Common myeloid progenitor, CD34-positive (primary cell): ENCODE data around the gene GPR161.

Experiments
- CTCF ChIA-PET: fragments of 350-600 bp; sonication (Branson Sonifier 250); formaldehyde crosslinking; loops from one replicate; lab custom pipeline; 2021; ENCODE audit warnings: antibody characterized with exemption; lab: Charles Lee
- POLR2A ChIA-PET: fragments of 350-600 bp; sonication (Branson Sonifier 250); formaldehyde crosslinking; loops from one replicate; lab custom pipeline; 2021; ENCODE audit warnings: antibody characterized with exemption; lab: Charles Lee
- DNase-seq, 3 donors: peaks; one replicate each; pipeline versions ENCODE4 v3.0.0 to v3.0.0-alpha.2; 2013
- H3K27ac ChIP-seq, 2 experiments: 1 replicate in 1 of 2; 2 replicates in 1 of 2; pipeline ENCODE4 v1.7.0; 2013; ENCODE audit warnings: inconsistent platforms in 2 of 2, low read length in 2 of 2, mild to moderate bottlenecking in 2 of 2, low read depth in 1 of 2, moderate library complexity in 1 of 2; ENCODE audit not compliant: severe bottlenecking in 2 of 2, insufficient read depth in 1 of 2, poor library complexity in 1 of 2
- H3K27me3 ChIP-seq, 5 experiments: replicated peaks in 2 of 5; 1 replicate in 3 of 5; 2 replicates in 2 of 5; pipeline versions ENCODE4 v1.6.1 to v1.7.0; 2013; ENCODE audit warnings: low read length in 4 of 5, mild to moderate bottlenecking in 2 of 5, moderate library complexity in 2 of 5, inconsistent platforms in 1 of 5; ENCODE audit not compliant: insufficient read depth in 5 of 5, control insufficient read depth in 4 of 5
- H3K36me3 ChIP-seq, 4 experiments: 1 replicate in 2 of 4; 2 replicates in 2 of 4; pipeline versions ENCODE4 v1.6.1 to v1.7.0; 2013; ENCODE audit warnings: low read length in 3 of 4, control low read depth in 1 of 4, mild to moderate bottlenecking in 1 of 4; ENCODE audit not compliant: control insufficient read depth in 4 of 4, insufficient read depth in 4 of 4
- H3K4me1 ChIP-seq, 4 experiments: 1 replicate in 3 of 4; 2 replicates in 1 of 4; pipeline versions ENCODE4 v1.6.1 to v1.7.1; 2013; ENCODE audit warnings: low read length in 3 of 4, mild to moderate bottlenecking in 3 of 4, control low read depth in 1 of 4, inconsistent platforms in 1 of 4, moderate library complexity in 1 of 4; ENCODE audit not compliant: control insufficient read depth in 4 of 4, insufficient read depth in 4 of 4; ENCODE audit errors: control extremely low read depth in 1 of 4
- H3K4me3 ChIP-seq, 7 experiments: 1 replicate in 4 of 7; 2 replicates in 3 of 7; pipeline versions ENCODE4 v1.5.1 to v1.7.0; 2013; ENCODE audit warnings: mild to moderate bottlenecking in 7 of 7, low read length in 6 of 7, moderate library complexity in 6 of 7, inconsistent platforms in 2 of 7, low read depth in 2 of 7, control low read depth in 1 of 7; ENCODE audit not compliant: insufficient read depth in 4 of 7, control insufficient read depth in 1 of 7; ENCODE audit errors: extremely low read depth in 1 of 7
- H3K9me3 ChIP-seq, 5 experiments: 1 replicate in 4 of 5; 2 replicates in 1 of 5; pipeline versions ENCODE4 v1.6.1 to v1.7.1; 2013; ENCODE audit warnings: low read length in 4 of 5, mild to moderate bottlenecking in 2 of 5, inconsistent platforms in 1 of 5, low read depth in 1 of 5, moderate library complexity in 1 of 5; ENCODE audit not compliant: control insufficient read depth in 4 of 5, insufficient read depth in 2 of 5; ENCODE audit errors: control extremely low read depth in 1 of 5
- WGBS: methylation state at CpG from one replicate; pipeline ENCODE4 v1.1.5; 2013; ENCODE audit not compliant: insufficient coverage; 5-methylcytosine and 5-hydroxymethylcytosine counted together

Gene GPR161

GRCh38 chr1:168089979-168090337 lies 46.8 kb downstream of the GPR161 start:
- no peak for DNase-seq
- WGBS, result no CpG with 5 or more reads among the region's 2 CpGs
- ChIA-PET POLR2A (no interaction called here), CTCF (interaction anchor here (1.3 to 3.5 kb wide), 2 partner anchors 7 to 12 kb away, joined by 4 to 15 read pairs; no protein-coding TSS in a partner anchor)
- Histone ChIP-seq H3K4me3 (no peak overlapping the region), H3K9me3 (no peaks in the 10 kb centered on the region), H3K36me3 (no peaks in the 10 kb centered on the region), H3K27me3 (no peaks in the 10 kb centered on the region), H3K27ac (no peak overlapping the region), H3K4me1 (peaks cover 0 to 3% (median 1%) of the 10 kb centered on the region in 4 experiments)

- ChIA-PET CTCF (interaction anchor here (1.3 kb wide), 1 partner anchor 12 kb away, joined by 4 read pairs; no protein-coding TSS in a partner anchor), POLR2A (no interaction called here)
- DNase-seq, result no peak
- peaks cover 0 to 4% (median 4%) of the 10 kb centered on the region in 4 experiments for H3K4me1 ChIP-seq
- no peaks in the 10 kb centered on the region for H3K9me3 ChIP-seq
- no peak overlapping the region for H3K4me3 ChIP-seq
- no peak overlapping the region for H3K27ac ChIP-seq
- H3K36me3 ChIP-seq, result no peaks in the 10 kb centered on the region
- WGBS, result over 99% methylated on average over 12 of the region's 13 CpGs
- no peaks in the 10 kb centered on the region for H3K27me3 ChIP-seq
These were observed 47.3 kb downstream of the GPR161 start for GRCh38 chr1:168089326-168089978.

- POLR2A ChIA-PET, result no interaction called here
- Histone ChIP-seq H3K9me3 (no peaks in the 10 kb centered on the region), H3K4me1 (peaks cover 0 to 10% (median 4%) of the 10 kb centered on the region in 4 experiments), H3K27me3 (no peaks in the 10 kb centered on the region), H3K4me3 (no peak overlapping the region), H3K36me3 (no peaks in the 10 kb centered on the region), H3K27ac (no peak overlapping the region)
- 99% methylated on average over 12 of the region's 14 CpGs for WGBS
- no peak for DNase-seq
- CTCF ChIA-PET, result interaction anchor here (0.6 kb wide), 1 partner anchor 11 kb away, joined by 3 read pairs; no protein-coding TSS in a partner anchor
These were observed 48.0 kb downstream of the GPR161 start for GRCh38 chr1:168088511-168089325.

- Histone ChIP-seq H3K4me1 (peaks cover 0 to 14% (median 4%) of the 10 kb centered on the region in 4 experiments), H3K27ac (no peak overlapping the region), H3K36me3 (no peaks in the 10 kb centered on the region), H3K27me3 (no peaks in the 10 kb centered on the region), H3K9me3 (no peaks in the 10 kb centered on the region), H3K4me3 (no peak overlapping the region)
- 90% methylated on average over 2 of the region's 10 CpGs for WGBS
- ChIA-PET CTCF (interaction anchor here (0.8 kb wide), 1 partner anchor 36 kb away, joined by 3 read pairs; no protein-coding TSS in a partner anchor), POLR2A (interaction anchor here (0.6 kb wide), 1 partner anchor 12 kb away, joined by 3 read pairs; no protein-coding TSS in a partner anchor)
- no peak for DNase-seq
These were observed 49.0 kb downstream of the GPR161 start for GRCh38 chr1:168087696-168088095.

GRCh38 chr1:168086438-168086837 lies 50.3 kb downstream of the GPR161 start:
- Histone ChIP-seq H3K27me3 (no peaks in the 10 kb centered on the region), H3K4me3 (no peak overlapping the region), H3K36me3 (no peaks in the 10 kb centered on the region), H3K9me3 (no peaks in the 10 kb centered on the region), H3K27ac (no peak overlapping the region), H3K4me1 (peaks cover 0 to 14% (median 4%) of the 10 kb centered on the region in 4 experiments)
- DNase-seq, result no peak
- WGBS, result no CpG with 5 or more reads among the region's 2 CpGs
- CTCF ChIA-PET, result interaction anchor here (1.1 to 4.7 kb wide), 4 partner anchors 11 to 52 kb away, joined by 3 to 21 read pairs (median 4); no protein-coding TSS in a partner anchor
- POLR2A ChIA-PET, result interaction anchor here (0.6 kb wide), 1 partner anchor 19 kb away, joined by 4 read pairs; no protein-coding TSS in a partner anchor

GRCh38 chr1:168085401-168085872 lies 51.3 kb downstream of the GPR161 start:
- no peak overlapping the region for H3K27ac ChIP-seq
- H3K4me1 ChIP-seq, result peaks cover 0 to 14% (median 4%) of the 10 kb centered on the region in 4 experiments
- CTCF ChIA-PET, result interaction anchor here (0.8 to 4.7 kb wide), 11 partner anchors 10 to 76 kb away, joined by 3 to 21 read pairs (median 3); no protein-coding TSS in a partner anchor
- no peak overlapping the region for H3K4me3 ChIP-seq
- no peaks in the 10 kb centered on the region for H3K27me3 ChIP-seq
- POLR2A ChIA-PET, result no interaction called here
- no peaks in the 10 kb centered on the region for H3K36me3 ChIP-seq
- no peak for DNase-seq
- no peaks in the 10 kb centered on the region for H3K9me3 ChIP-seq
- 99% methylated on average over 15 of the region's 16 CpGs for WGBS
